HepG2 (cell line): Measurements from ENCODE around the gene HTR1D. TPM values are rescaled to one million over a fixed set of nuclear protein-coding genes. Genes with fewer than 3 reads are reported as not detected.

Source experiments
- ATF4 ChIP-seq, 2 experiments: fragments of 450-650 bp in 1 of 2; sonication (generic) in 1 of 2; formaldehyde crosslinking; IDR thresholded peaks; 2 replicates each; pipeline versions ENCODE4 v1.5.0 to v1.8.0; 2020 to 2022; ENCODE audit warnings: mild to moderate bottlenecking in 1 of 2, missing genetic modification reagents in 1 of 2
- BORCS8-MEF2B ChIP-seq: sonication (generic); formaldehyde crosslinking; IDR thresholded peaks from 2 replicates; pipeline ENCODE4 v1.8.0; 2022; ENCODE audit warnings: mild to moderate bottlenecking, missing genetic modification reagents
- DRAP1 ChIP-seq: IDR thresholded peaks from 2 replicates; pipeline ENCODE4 v1.6.1; 2016; ENCODE audit warnings: missing genetic modification reagents, missing compliant biosample characterization
- GRHL1 ChIP-seq: sonication (generic); formaldehyde crosslinking; conservative IDR thresholded peaks from 2 replicates; pipeline ENCODE4 v1.8.0; 2022; ENCODE audit warnings: missing genetic modification reagents
- HDAC1 ChIP-seq: sonication (generic); formaldehyde crosslinking; IDR thresholded peaks from 2 replicates; pipeline ENCODE4 v1.5.1; 2020; ENCODE audit warnings: mild to moderate bottlenecking, missing genetic modification reagents
- IRF1 ChIP-seq: sonication (generic); formaldehyde crosslinking; IDR thresholded peaks from 2 replicates; pipeline ENCODE4 v1.4.0; 2020; ENCODE audit warnings: low read depth, mild to moderate bottlenecking, missing genetic modification reagents
- ISX ChIP-seq: sonication (generic); formaldehyde crosslinking; conservative IDR thresholded peaks from 2 replicates; pipeline ENCODE4 v1.5.0; 2020; ENCODE audit warnings: missing genetic modification reagents
- MXD1 ChIP-seq: sonication (generic); formaldehyde crosslinking; IDR thresholded peaks from 2 replicates; pipeline ENCODE4 v1.4.0; 2020; ENCODE audit warnings: mild to moderate bottlenecking, missing genetic modification reagents
- MZF1 ChIP-seq: sonication (generic); formaldehyde crosslinking; IDR thresholded peaks from 2 replicates; pipeline ENCODE4 v1.8.1; 2023; ENCODE audit warnings: mild to moderate bottlenecking, missing genetic modification reagents, borderline replicate concordance
- NFRKB ChIP-seq: fragments of 450-650 bp; IDR thresholded peaks from 2 replicates; pipeline ENCODE4 v1.6.1; 2017
- ZFP90 ChIP-seq: sonication (generic); formaldehyde crosslinking; IDR thresholded peaks from 2 replicates; pipeline ENCODE4 v1.8.0; 2022; ENCODE audit warnings: missing genetic modification reagents, mild to moderate bottlenecking, inconsistent platforms, borderline replicate concordance
- ZNF660 ChIP-seq: sonication (generic); formaldehyde crosslinking; IDR thresholded peaks from 2 replicates; pipeline ENCODE4 v1.5.1; 2020; ENCODE audit warnings: mild to moderate bottlenecking, low read depth, missing genetic modification reagents, borderline replicate concordance
- ZNF770 ChIP-seq: sonication (generic); formaldehyde crosslinking; IDR thresholded peaks from 2 replicates; pipeline ENCODE4 v1.5.0; 2020; ENCODE audit warnings: mild to moderate bottlenecking, missing genetic modification reagents
- ZNF788 ChIP-seq: sonication (generic); formaldehyde crosslinking; IDR thresholded peaks from 2 replicates; pipeline ENCODE4 v1.5.0; 2020; ENCODE audit warnings: mild to moderate bottlenecking, missing genetic modification reagents, borderline replicate concordance
- ZNF879 ChIP-seq: sonication (generic); formaldehyde crosslinking; IDR thresholded peaks from 2 replicates; pipeline ENCODE4 v1.8.1; 2023; ENCODE audit warnings: missing genetic modification reagents
- polyA plus RNA-seq, 8 experiments: library from polyadenylated mRNA; depleted of rRNA in 3 of 8; stranded (reverse) in 7 of 8; unstranded in 1 of 8; fragments of >200 nt; fragmentation: Illumina TruSeq in 4 of 8; extraction: Trizol in 4 of 8; gene quantifications; 2 replicates each; pipeline versions ENCODE4 v1.2.1 to v1.2.3, GENCODE V29; 2011 to 2016; ENCODE audit warnings: low read depth in 4 of 8, missing spikeins in 1 of 8, mixed read lengths in 1 of 8; ENCODE audit not compliant: insufficient read depth in 1 of 8
- total RNA-seq, 5 experiments: library from RNA; depleted of rRNA; stranded (reverse); fragments of >200 nt; fragmentation: Illumina TruSeq; extraction: Trizol; gene quantifications; 2 replicates each; pipeline ENCODE4 v1.2.3, GENCODE V29; 2016; ENCODE audit warnings: low read depth in 1 of 5

The HTR1D gene
- total and polyA plus RNA-seq, 2 of the 13 experiments (the other 11 are each of a cell fraction or from before 2014, with no cell fraction given): 0.04 to 0.07 TPM

GRCh38 chr1:23177031-23177430, 40.3 kb downstream of the HTR1D start (continued):
- TF ChIP-seq BORCS8-MEF2B (no peak), GRHL1 (CRISPR knock-in tag) (no peak), IRF1 (CRISPR knock-in tag) (0 out of 2 replicates have a peak, but pooled peaks have one; percentile 10), ZNF788 (CRISPR knock-in tag) (no peak), ZFP90 (CRISPR knock-in tag) (no peak), MZF1 (no peak), DRAP1 (no peak), NFRKB (no peak), MXD1 (CRISPR knock-in tag) (no peak), ISX (CRISPR knock-in tag) (no peak), ATF4 (CRISPR knock-in tag; IDR thresholded peaks at IDR 0.05) (no peak), ZNF879 (CRISPR knock-in tag) (no peak), HDAC1 (CRISPR knock-in tag) (0 out of 2 replicates have a peak, but pooled peaks have one; percentile 1), ZNF660 (CRISPR knock-in tag) (no peak), ZNF770 (CRISPR knock-in tag) (no peak; the same call in none of the 2 replicates)
- TF ChIP-seq, all 625 proteins: peak for 5
